HG02642 (cell line): ENCODE data around the gene SLC12A7.

Experiments used
- ATAC-seq: cut with Tn5 transposase; IDR thresholded peaks from one replicate; pipeline ENCODE4 v1.9.1; 2021; ENCODE audit warnings: mild to moderate bottlenecking; ENCODE audit not compliant: unreplicated experiment, poor library complexity

SLC12A7 gene

DNA sequence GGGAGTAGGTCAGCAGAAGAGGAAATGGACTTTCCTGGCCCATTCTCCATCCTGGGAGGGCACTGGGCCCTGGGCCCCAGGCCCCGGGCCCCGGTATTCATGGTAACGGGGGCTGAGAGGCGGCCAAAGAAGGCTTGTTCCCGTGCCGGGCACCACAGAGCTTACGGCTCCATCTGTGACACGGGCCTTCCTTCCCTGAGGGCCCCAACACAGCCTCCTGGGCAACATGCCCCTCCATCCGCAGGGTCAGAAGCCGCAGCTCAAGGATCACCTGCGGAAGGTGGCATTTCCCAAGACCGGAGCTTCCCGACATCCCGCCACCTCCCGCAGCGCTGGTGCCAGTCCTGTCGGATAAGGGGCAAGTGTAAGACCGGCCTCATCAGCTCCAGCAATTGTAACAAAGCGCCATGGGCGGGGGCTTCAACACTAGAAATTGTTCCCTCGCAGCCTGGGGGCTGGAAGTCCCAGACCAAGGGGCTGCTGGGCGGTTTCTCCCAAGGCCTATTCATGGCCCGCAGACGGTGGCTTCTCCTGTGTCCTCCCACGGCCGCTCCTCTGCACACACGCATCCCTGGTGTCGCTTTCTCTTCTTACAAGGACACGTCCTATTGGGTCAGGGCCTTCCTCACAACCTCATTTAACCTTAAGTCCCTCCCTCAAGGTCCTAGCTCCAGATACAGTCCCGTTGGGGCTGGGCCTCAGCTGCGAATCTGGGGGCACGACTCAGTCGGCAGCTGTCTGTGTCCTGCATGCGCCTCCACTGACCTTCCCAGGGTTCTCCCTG lies 31.2 kb upstream of the SLC12A7 start:
- ATAC-seq = no peak

- ATAC-seq = no peak
These were observed 30.0 kb upstream of the SLC12A7 start for GRCh38 chr5:1141834-1142233.

GRCh38 chr5:1140818-1141189 lies 28.9 kb upstream of the SLC12A7 start:
- ATAC-seq = no peak

- peak; percentile 83 for ATAC-seq
These were observed 28.4 kb upstream of the SLC12A7 start for GRCh38 chr5:1140171-1140817.

GRCh38 chr5:1139331-1140170 lies 27.7 kb upstream of the SLC12A7 start:
- ATAC-seq = no peak

- no peak for ATAC-seq
These were observed 26.8 kb upstream of the SLC12A7 start for GRCh38 chr5:1138445-1139245.

- ATAC-seq = no peak
These were observed 25.9 kb upstream of the SLC12A7 start for GRCh38 chr5:1137567-1138444.

DNA sequence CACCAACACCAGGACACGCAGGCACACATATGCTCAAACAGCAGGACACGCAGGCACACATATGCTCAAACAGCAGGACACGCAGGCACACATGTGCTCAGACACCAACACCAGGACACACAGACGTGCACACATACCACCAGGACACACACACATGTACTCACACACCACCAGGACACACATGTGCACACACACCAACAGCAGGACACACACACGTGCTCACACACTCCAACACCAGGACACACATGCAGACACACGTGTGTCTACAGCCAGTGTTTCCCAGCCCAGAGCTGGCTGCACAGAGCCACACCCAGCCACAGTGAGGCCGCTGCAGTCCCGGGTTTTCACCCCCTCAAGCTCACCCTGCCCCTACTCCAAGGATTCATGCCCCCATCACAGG lies 25.0 kb upstream of the SLC12A7 start:
- no peak for ATAC-seq

GRCh38 chr5:1135696-1136525 lies 24.0 kb upstream of the SLC12A7 start:
- ATAC-seq = no peak

DNA sequence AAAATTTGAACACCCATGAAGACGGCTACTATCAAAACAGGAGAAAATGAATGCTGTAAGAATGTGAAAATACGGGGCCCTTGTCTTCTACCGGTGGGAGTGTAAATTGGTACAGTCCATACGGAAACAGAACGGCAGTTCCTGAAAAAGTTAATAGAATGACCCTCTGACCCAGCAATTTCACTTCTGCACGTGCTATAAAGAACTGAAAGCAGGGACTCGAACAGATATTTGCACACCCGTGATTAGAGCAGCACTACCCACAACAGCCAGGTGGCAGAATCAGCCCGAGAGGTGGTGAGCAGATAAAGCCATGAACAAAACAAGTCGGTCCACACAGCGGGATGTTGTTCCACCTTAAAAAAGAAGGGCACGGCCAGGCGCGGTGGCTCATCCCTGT lies 22.6 kb upstream of the SLC12A7 start:
- ATAC-seq = peak; percentile 62

GRCh38 chr5:1133510-1134201 lies 21.8 kb upstream of the SLC12A7 start:
- peak; percentile 52 for ATAC-seq

DNA sequence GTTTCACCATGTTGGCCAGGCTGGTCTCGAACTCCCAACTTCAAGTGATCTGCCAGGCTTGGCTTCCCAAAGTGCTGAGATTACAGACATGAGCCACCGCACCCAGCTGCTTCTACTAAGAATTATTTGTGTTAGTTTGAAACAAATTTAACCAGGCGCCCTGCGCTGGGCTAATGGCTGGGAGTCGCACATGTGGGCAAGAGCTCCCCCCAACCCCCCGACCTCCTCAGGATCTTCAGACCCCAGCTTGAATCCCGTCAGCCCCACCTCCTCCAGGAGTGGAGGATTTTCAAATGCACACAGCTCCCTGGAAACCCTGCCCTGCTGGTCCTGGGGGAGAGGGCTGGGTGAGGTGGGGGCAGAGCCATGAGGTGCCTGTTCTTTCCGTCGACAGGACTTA lies 21.2 kb upstream of the SLC12A7 start:
- no peak for ATAC-seq

- ATAC-seq = no peak
These were observed 20.7 kb upstream of the SLC12A7 start for GRCh38 chr5:1132570-1132969.

DNA sequence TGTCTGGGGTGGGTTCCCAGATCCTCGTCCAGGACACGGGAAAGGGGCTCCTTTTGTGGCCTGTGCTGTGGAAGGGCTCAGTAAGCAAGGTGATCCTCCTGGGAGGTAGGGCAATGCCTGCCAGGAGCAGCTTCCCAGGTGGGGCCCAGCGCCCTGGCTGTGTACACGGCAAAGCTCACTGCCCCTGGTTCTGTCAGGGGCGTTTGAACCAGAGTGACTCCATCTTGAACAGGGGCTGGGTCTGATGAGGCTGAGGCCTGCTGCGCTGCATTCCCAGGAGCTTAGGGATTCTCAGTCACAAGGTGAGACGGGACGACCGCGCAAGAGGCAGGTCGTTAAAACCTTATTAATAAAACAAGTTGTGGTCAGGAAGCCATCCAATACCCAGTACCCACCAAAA lies 19.9 kb upstream of the SLC12A7 start:
- ATAC-seq = no peak

- no peak for ATAC-seq
These were observed 19.3 kb upstream of the SLC12A7 start for GRCh38 chr5:1131191-1131621.

- ATAC-seq = no peak
These were observed 18.5 kb upstream of the SLC12A7 start for GRCh38 chr5:1130218-1130946.

GRCh38 chr5:1129711-1130055 lies 17.8 kb upstream of the SLC12A7 start:
- ATAC-seq = no peak
